Measurements from ENCODE around the gene ZNF414. TPM values are rescaled to one million over a fixed set of nuclear protein-coding genes. Genes with fewer than 3 reads are reported as not detected.

The ZNF414 gene
- total and polyA plus RNA-seq, 9 of the 15 experiments (the other 6 are each of a cell fraction or from before 2014, with no cell fraction given), result 0.03 to 27.2 (median 2.2) TPM; not detected in 2

DNA sequence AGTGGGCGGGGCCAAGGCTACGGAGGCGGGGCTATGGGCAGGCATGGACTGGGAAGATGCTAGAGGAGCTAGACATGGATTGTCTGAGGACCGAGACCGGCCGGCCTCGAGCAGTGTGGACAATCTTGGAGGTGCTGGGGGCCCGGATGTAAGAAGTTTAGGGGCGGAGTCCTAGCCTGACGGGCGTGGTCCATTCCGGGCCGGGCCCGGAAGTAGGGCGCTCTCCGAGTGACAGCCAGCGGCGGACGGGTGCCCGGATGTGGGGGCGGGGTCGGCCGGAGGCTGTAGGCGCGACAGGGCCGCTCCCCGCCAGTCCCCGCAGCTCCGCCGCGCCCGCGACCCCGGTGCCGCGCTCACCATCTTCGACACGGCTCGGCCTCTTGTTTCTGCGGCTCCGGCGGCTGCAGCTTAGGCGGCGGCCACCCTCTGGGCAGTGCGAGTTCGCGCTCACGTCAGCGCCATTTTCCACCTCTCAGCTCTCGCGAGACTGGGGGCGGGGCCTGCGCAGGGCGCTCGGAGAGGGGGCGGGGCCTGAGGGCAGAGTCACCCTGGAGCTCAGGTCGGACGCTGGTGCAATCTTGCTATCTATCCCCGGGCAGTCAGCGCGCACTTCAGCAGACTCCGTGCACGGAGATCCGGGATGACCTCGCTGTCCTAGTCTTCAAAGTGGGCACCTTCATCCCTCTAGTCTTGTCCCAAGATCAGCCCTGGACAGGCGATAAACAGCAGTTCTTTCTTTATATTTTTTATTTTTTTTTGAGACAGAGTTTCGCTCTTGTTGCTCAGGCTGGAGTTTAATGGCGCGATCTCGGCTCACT is at the start of gene ZNF414 (continued):
- TF ChIP-seq, protein P1, sequence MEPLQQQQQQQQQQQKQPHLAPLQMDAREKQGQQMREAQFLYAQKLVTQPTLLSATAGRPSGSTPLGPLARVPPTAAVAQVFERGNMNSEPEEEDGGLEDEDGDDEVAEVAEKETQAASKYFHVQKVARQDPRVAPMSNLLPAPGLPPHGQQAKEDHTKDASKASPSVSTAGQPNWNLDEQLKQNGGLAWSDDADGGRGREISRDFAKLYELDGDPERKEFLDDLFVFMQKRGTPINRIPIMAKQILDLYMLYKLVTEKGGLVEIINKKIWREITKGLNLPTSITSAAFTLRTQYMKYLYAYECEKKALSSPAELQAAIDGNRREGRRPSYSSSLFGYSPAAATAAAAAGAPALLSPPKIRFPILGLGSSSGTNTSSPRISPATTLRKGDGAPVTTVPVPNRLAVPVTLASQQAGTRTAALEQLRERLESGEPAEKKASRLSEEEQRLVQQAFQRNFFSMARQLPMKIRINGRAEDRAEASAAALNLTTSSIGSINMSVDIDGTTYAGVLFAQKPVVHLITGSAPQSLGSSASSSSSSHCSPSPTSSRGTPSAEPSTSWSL (CRISPR knock-in tag; IDR thresholded peaks at IDR 0.05; ENCODE audit: borderline replicate concordance), result no peak
- TF ChIP-seq, protein P2, sequence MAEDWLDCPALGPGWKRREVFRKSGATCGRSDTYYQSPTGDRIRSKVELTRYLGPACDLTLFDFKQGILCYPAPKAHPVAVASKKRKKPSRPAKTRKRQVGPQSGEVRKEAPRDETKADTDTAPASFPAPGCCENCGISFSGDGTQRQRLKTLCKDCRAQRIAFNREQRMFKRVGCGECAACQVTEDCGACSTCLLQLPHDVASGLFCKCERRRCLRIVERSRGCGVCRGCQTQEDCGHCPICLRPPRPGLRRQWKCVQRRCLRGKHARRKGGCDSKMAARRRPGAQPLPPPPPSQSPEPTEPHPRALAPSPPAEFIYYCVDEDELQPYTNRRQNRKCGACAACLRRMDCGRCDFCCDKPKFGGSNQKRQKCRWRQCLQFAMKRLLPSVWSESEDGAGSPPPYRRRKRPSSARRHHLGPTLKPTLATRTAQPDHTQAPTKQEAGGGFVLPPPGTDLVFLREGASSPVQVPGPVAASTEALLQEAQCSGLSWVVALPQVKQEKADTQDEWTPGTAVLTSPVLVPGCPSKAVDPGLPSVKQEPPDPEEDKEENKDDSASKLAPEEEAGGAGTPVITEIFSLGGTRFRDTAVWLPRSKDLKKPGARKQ (CRISPR knock-in tag; IDR thresholded peaks at IDR 0.05), result 0 out of 2 replicates have a peak, but pooled peaks have one; percentile 67
- TF ChIP-seq MYNN (IDR thresholded peaks at IDR 0.05) (0 out of 2 replicates have a peak, but pooled peaks have one; percentile 31), MYNN (CRISPR knock-in tag; IDR thresholded peaks at IDR 0.05) (no peak), ZNF75A (CRISPR knock-in tag; IDR thresholded peaks at IDR 0.05) (no peak), DIDO1 (tag; IDR thresholded peaks at IDR 0.05; ENCODE audit: low read depth) (0 out of 2 replicates have a peak, but pooled peaks have one; percentile 26), ZNF217 (CRISPR knock-in tag; IDR thresholded peaks at IDR 0.05) (no peak), TEAD2 (tag; IDR thresholded peaks at IDR 0.05) (no peak), MBD2 (IDR thresholded peaks at IDR 0.05; ENCODE audit: borderline replicate concordance, low read depth) (peak; percentile 53; the same call in 1 of the 2 replicates), SRSF9 (IDR thresholded peaks at IDR 0.05; ENCODE audit: borderline replicate concordance, low read depth, low read length) (no peak), PTTG1 (tag; IDR thresholded peaks at IDR 0.05; ENCODE audit: low read depth) (no peak), RBM25 (IDR thresholded peaks at IDR 0.05; ENCODE audit: low read depth, low read length, severe bottlenecking) (peak; percentile 92), GTF2E2 (tag; IDR thresholded peaks at IDR 0.05) (peak; percentile 90; the same call in 1 of the 2 replicates)
- TF ChIP-seq, protein P3, sequence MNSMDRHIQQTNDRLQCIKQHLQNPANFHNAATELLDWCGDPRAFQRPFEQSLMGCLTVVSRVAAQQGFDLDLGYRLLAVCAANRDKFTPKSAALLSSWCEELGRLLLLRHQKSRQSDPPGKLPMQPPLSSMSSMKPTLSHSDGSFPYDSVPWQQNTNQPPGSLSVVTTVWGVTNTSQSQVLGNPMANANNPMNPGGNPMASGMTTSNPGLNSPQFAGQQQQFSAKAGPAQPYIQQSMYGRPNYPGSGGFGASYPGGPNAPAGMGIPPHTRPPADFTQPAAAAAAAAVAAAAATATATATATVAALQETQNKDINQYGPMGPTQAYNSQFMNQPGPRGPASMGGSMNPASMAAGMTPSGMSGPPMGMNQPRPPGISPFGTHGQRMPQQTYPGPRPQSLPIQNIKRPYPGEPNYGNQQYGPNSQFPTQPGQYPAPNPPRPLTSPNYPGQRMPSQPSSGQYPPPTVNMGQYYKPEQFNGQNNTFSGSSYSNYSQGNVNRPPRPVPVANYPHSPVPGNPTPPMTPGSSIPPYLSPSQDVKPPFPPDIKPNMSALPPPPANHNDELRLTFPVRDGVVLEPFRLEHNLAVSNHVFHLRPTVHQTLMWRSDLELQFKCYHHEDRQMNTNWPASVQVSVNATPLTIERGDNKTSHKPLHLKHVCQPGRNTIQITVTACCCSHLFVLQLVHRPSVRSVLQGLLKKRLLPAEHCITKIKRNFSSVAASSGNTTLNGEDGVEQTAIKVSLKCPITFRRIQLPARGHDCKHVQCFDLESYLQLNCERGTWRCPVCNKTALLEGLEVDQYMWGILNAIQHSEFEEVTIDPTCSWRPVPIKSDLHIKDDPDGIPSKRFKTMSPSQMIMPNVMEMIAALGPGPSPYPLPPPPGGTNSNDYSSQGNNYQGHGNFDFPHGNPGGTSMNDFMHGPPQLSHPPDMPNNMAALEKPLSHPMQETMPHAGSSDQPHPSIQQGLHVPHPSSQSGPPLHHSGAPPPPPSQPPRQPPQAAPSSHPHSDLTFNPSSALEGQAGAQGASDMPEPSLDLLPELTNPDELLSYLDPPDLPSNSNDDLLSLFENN (IDR thresholded peaks at IDR 0.05; ENCODE audit: low read depth in 2 of 2, low read length in 2 of 2), result peak in 1 of 2 experiments; percentile 86; a peak in 3 of 4 replicates
- TF ChIP-seq, protein P4, sequence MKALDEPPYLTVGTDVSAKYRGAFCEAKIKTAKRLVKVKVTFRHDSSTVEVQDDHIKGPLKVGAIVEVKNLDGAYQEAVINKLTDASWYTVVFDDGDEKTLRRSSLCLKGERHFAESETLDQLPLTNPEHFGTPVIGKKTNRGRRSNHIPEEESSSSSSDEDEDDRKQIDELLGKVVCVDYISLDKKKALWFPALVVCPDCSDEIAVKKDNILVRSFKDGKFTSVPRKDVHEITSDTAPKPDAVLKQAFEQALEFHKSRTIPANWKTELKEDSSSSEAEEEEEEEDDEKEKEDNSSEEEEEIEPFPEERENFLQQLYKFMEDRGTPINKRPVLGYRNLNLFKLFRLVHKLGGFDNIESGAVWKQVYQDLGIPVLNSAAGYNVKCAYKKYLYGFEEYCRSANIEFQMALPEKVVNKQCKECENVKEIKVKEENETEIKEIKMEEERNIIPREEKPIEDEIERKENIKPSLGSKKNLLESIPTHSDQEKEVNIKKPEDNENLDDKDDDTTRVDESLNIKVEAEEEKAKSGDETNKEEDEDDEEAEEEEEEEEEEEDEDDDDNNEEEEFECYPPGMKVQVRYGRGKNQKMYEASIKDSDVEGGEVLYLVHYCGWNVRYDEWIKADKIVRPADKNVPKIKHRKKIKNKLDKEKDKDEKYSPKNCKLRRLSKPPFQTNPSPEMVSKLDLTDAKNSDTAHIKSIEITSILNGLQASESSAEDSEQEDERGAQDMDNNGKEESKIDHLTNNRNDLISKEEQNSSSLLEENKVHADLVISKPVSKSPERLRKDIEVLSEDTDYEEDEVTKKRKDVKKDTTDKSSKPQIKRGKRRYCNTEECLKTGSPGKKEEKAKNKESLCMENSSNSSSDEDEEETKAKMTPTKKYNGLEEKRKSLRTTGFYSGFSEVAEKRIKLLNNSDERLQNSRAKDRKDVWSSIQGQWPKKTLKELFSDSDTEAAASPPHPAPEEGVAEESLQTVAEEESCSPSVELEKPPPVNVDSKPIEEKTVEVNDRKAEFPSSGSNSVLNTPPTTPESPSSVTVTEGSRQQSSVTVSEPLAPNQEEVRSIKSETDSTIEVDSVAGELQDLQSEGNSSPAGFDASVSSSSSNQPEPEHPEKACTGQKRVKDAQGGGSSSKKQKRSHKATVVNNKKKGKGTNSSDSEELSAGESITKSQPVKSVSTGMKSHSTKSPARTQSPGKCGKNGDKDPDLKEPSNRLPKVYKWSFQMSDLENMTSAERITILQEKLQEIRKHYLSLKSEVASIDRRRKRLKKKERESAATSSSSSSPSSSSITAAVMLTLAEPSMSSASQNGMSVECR (CRISPR knock-in tag; IDR thresholded peaks at IDR 0.05), result 0 out of 2 replicates have a peak, but pooled peaks have one; percentile 63

Data from K562 (cell line).